Body of pancreas (tissue), 4 donors: ENCODE results near the gene ASIC3. TPM values are rescaled to one million over a fixed set of nuclear protein-coding genes. Genes with fewer than 3 reads are reported as not detected.

Source experiments
- ATAC-seq: fragments of 150-250 bp; one replicate; pipeline ENCODE4 v1.9.1; 2016
- DNase-seq, 4 donors: peaks; one replicate each; pipeline ENCODE4 v3.0.0-alpha.2; 2019
- H3K27ac ChIP-seq, 4 donors: fragments of 200-600 bp; sonication (generic); 1 replicate in 3 of 4; 2 replicates in 1 of 4; pipeline versions ENCODE4 v1.5.1 to v1.6.1; 2016 to 2019; ENCODE audit warnings: mild to moderate bottlenecking in 1 of 4, mixed read lengths in 1 of 4, moderate library complexity in 1 of 4
- H3K27me3 ChIP-seq, 2 donors: fragments of 200-600 bp; sonication (generic); one replicate each; pipeline ENCODE4 v1.6.0; 2016; ENCODE audit warnings: mild to moderate bottlenecking in 1 of 2
- H3K36me3 ChIP-seq, 2 donors: fragments of 200-600 bp; sonication (generic); replicated peaks in 1 of 2; 2 replicates each; pipeline ENCODE4 v1.5.1; 2016; ENCODE audit warnings: low read depth in 2 of 2; ENCODE audit not compliant: insufficient read depth in 1 of 2
- H3K4me1 ChIP-seq: fragments of 200-600 bp; sonication (generic); one replicate; pipeline ENCODE4 v1.6.0; 2016
- H3K4me3 ChIP-seq, 2 donors: fragments of 200-600 bp; sonication (generic); 1 replicate in 1 of 2; 2 replicates in 1 of 2; pipeline ENCODE4 v1.5.1; 2016 to 2019
- H3K9me3 ChIP-seq, 3 donors: fragments of 200-600 bp; sonication (generic); 1 replicate in 2 of 3; 2 replicates in 1 of 3; pipeline ENCODE4 v1.5.1; 2016
- POLR2A ChIP-seq, 3 donors: fragments of 450-650 bp; IDR thresholded peaks; one replicate each; pipeline ENCODE4 v1.6.1; 2016; ENCODE audit warnings: antibody characterized with exemption in 3 of 3, mild to moderate bottlenecking in 2 of 3
- WGBS, 2 donors: methylation state at CpG; one replicate each; pipeline ENCODE4 v1.1.5; 2017; 5-methylcytosine and 5-hydroxymethylcytosine counted together
- intact Hi-C: fragments of 100-400 bp; cut with DNase I; formaldehyde crosslinking; loops from one replicate; pipeline ENCODE4 v1.15.1; 2023
- total RNA-seq, 2 donors: library from RNA; depleted of rRNA; stranded (reverse); fragments of >200 nt; gene quantifications; one replicate each; pipeline ENCODE4 v1.1.0, GENCODE V29; 2016
- TF ChIP-seq, protein P1 (sequence below), 7 experiments: fragments of 450-650 bp in 4 of 7; fragments of 200-600 bp in 3 of 7; sonication (generic) in 3 of 7; IDR thresholded peaks; one replicate each; pipeline ENCODE4 v1.5.1; 2016 to 2019; ENCODE audit warnings: antibody characterized with exemption in 7 of 7

The ASIC3 gene
- total RNA-seq, 2 donors from 2014 or later: 0.78 to 1.3 TPM

DNA sequence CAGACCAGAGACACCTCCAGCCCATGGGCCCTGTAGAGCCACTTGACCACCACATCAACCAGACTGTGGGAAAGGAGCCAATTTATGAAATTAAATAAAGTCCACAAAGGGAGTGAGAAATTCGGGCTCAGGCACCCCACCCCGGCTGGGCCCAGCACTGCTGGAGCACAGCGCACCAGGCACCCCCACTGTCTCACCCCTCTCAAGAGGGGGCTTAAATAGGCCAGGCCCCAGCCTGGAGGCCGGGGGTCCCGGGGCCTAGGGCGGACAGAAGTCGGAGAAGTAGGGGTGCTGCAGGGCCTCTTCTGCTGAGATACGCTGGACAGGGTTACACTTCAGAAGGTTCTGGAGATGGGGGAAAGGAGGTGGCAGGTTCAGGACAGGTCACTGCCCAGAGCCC is 5.4 kb downstream of the ASIC3 start:
- intact Hi-C loops: no loop called here
- Histone ChIP-seq H3K27ac (no peak overlapping the region), H3K4me1 (peaks cover 25% of the 10 kb centered on the region), H3K4me3 (no peak overlapping the region), H3K9me3 (no peaks in the 10 kb centered on the region), H3K36me3 (no peaks in the 10 kb centered on the region), H3K27me3 (no peaks in the 10 kb centered on the region)
- no peak for TF ChIP-seq POLR2A (IDR thresholded peaks at IDR 0.05)
- TF ChIP-seq, protein P1, sequence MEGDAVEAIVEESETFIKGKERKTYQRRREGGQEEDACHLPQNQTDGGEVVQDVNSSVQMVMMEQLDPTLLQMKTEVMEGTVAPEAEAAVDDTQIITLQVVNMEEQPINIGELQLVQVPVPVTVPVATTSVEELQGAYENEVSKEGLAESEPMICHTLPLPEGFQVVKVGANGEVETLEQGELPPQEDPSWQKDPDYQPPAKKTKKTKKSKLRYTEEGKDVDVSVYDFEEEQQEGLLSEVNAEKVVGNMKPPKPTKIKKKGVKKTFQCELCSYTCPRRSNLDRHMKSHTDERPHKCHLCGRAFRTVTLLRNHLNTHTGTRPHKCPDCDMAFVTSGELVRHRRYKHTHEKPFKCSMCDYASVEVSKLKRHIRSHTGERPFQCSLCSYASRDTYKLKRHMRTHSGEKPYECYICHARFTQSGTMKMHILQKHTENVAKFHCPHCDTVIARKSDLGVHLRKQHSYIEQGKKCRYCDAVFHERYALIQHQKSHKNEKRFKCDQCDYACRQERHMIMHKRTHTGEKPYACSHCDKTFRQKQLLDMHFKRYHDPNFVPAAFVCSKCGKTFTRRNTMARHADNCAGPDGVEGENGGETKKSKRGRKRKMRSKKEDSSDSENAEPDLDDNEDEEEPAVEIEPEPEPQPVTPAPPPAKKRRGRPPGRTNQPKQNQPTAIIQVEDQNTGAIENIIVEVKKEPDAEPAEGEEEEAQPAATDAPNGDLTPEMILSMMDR (IDR thresholded peaks at IDR 0.05): no peak
- no peak for DNase-seq
- WGBS, 2 donors: 95% methylated on average over 8 of the region's 8 CpGs
- no peak for ATAC-seq

DNA sequence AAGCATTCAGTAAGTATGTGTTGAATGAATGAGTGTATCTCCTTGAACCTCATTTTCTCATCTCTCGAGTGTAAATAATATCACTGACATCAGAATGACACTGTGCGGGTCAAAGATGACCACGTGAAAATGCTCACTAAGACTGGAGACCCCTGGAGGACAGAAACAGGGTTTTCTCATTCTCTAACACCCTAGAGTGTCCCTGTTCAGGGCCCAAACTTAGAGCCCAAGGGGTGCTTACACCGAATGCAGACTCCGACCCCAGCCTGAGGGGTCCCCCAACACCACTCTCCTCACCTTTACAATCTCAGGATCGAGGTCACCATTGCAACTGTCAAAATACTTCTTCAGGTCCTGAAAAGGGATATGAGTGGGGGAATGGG is 7.9 kb downstream of the ASIC3 start:
- Histone ChIP-seq H3K4me1 (peaks cover 33% of the 10 kb centered on the region), H3K27me3 (no peaks in the 10 kb centered on the region), H3K36me3 (no peaks in the 10 kb centered on the region), H3K27ac (no peak overlapping the region), H3K4me3 (no peak overlapping the region), H3K9me3 (no peaks in the 10 kb centered on the region)
- no peak for ATAC-seq
- no peak for DNase-seq
- WGBS, 2 donors: 78 to 87% methylated on average over 6 of the region's 6 CpGs
- TF ChIP-seq, protein P1 (IDR thresholded peaks at IDR 0.05): no peak
- TF ChIP-seq POLR2A (IDR thresholded peaks at IDR 0.05): no peak
- intact Hi-C loops: no loop called here

DNA sequence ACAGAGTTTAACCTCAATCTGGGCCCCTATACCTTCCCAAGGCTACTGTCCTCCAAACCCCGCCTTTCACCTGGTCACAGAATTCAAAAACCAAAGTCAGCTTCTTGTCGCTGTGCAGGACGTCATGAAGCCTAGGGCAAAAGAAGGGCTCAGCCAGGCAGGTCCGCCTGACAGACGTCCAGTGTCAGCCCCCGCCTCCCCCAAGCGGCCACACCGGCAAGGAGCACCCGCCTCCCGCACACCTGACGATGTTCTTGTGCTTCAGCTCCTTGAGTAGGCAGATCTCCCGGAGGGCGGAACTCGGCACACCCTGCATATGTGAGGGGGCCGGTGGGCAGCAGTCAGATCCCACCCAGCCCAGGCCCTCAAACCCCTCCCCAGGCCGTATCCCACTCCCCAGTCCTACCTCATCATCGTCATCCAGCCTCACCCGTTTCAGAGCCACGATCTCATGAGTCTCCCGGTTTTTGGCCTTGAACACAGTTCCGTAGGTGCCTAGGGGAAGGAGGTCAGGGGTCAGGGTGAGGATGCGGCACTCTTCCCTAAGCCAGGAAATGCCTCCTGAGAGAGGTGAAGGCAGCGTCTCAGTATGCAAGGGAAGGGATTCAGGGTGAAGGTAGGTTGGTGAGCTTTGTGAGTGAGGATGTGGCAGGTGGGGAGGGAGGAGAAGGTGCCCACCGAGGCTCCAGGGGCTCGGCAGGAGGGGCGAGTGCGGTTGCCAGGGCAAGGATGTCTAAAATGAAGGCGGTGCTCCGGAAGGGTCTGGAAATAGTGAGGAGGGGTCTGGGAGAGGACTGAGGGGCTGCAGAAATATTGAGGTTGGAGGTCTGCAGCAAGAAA is 8.6 kb downstream of the ASIC3 start:
- WGBS, 2 donors: 17 to 19% methylated on average over 25 to 29 of the region's 29 CpGs
- Histone ChIP-seq H3K27ac (no peak overlapping the region), H3K9me3 (no peaks in the 10 kb centered on the region), H3K36me3 (no peaks in the 10 kb centered on the region), H3K4me1 (peaks cover 39% of the 10 kb centered on the region), H3K27me3 (no peaks in the 10 kb centered on the region), H3K4me3 (peak overlapping the region; percentile 49 to 57)
- intact Hi-C loops: no loop called here
- no peak for ATAC-seq
- peak in 3 of 4 donors; percentile 37 to 49 (median 46) for DNase-seq
- TF ChIP-seq POLR2A (IDR thresholded peaks at IDR 0.05): no peak
- TF ChIP-seq, protein P1 (IDR thresholded peaks at IDR 0.05): peak in 1 of 7 experiments; percentile 11

DNA sequence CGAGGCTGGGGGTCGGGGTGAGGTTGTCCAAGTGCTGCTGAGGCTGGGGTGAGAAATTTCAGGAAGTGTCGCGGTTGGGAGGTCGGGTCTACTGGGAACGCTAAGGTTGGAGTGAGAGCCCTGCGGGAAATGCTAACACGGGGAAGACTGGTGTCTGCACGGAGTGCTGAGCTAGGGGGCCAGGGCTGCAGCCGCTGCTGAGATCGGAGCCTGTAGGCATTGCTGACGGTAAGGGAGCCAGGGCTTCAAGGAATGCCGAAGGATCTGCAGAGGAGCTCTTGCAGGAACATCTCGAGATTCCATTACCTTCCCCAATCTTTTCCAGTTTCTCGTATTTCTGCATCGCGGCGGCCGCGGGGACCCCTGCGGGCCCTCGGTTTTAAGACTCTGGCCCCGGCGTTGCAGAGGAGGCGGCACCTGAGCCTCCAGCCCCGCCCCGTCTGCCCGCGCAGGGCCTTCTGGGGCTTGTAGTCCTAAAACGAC is 9.2 kb downstream of the ASIC3 start, which contains the start of gene CDK5:
TSS of gene CDK5 (minus strand) at position 392 of the 483 bp plus-strand sequence. CDS start at position 343, 49 bp downstream.
- Histone ChIP-seq H3K4me3 (peak within 1 kb of the TSS; percentile 49 to 57), H3K27me3 (no peaks in the 10 kb centered on the region), H3K9me3 (no peaks in the 10 kb centered on the region), H3K4me1 (peaks cover 46% of the 10 kb centered on the region), H3K36me3 (no peaks in the 10 kb centered on the region), H3K27ac (peak within 1 kb of the TSS; percentile 92 to 98 (median 96))
- no peak for ATAC-seq
- DNase-seq: peak in 1 of 4 donors; percentile 35
- no peak for TF ChIP-seq POLR2A (IDR thresholded peaks at IDR 0.05)
- TF ChIP-seq, protein P1 (IDR thresholded peaks at IDR 0.05): no peak
- WGBS, 2 donors: 1 to 3% methylated on average over 14 to 30 of the region's 30 CpGs
- intact Hi-C loops: no loop called here
